GM18498 (cell line): Measurements from ENCODE around the gene CHRNA3.
"Not testable (repeated sequence)": the region's sequence is repeated elsewhere in the genome, so short reads cannot be mapped to it uniquely, and the experiment has no call there.

Experiments used
- ATAC-seq: cut with Tn5 transposase; IDR thresholded peaks from one replicate; pipeline ENCODE4 v1.9.1; 2021; ENCODE audit warnings: mild to moderate bottlenecking, moderate library complexity; ENCODE audit not compliant: unreplicated experiment

Gene CHRNA3

GRCh38 chr15:78564743-78565096 is 56.1 kb downstream of the CHRNA3 start:
- ATAC-seq = peak; percentile 4

DNA sequence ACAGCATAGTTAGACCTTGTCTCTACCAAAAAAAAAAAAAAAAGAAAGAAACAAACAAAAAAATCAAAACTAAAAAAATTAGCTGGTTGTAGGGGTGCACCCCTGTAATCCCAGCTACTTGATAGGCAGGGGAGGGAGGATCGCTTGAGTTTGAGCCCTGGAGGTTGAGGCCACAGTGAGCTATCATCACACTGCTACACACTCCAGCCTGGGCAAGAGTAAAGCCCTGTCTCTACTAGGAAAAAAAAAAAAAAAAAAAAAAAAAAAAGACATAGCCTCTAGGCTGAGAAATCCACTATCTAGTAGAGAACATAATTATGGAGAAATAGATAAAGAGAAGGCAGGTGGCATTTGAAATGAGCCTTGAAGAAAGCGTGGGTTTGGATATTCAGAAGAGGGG is 57.7 kb downstream of the CHRNA3 start:
- ATAC-seq = no peak

DNA sequence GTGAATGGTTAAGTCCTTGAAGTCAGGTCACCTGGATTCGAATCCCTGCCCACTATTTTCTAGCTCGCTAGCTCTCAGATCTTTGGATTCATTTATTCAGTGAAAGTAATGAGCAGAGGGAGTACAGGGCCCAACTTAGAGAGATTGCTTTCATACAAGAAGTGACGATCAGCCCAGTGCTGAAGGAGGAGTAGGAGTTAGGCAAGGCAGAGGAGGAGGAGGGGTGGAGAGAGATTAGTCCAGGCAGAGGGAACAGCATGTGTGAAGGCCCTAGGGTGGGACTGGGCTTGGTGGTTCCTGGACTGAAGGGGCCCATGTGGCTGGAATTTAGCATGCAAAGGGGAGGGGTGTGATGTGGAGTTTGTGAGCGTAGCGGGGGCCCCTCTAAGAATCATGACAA is 59.3 kb downstream of the CHRNA3 start:
- ATAC-seq = no peak

DNA sequence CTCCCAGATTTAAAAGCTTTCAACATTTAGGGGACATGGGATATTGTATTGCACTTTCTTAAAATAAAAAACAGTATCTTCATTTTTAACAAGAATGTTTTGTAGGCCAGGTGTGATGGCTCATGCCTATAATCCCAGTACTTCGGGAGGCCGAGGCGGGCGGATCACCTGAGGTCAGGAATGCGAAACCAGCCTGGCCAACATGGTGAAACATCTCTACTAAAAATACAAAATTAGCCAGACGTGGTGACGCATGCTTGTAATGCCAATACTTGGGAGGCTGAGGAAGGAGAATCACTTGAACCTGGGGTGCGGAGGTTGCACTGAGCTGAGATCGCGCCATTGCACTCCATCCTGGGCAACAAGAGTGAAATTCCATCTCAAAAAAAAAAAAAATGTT is 60.6 kb downstream of the CHRNA3 start:
- ATAC-seq = not testable (repeated sequence)

DNA sequence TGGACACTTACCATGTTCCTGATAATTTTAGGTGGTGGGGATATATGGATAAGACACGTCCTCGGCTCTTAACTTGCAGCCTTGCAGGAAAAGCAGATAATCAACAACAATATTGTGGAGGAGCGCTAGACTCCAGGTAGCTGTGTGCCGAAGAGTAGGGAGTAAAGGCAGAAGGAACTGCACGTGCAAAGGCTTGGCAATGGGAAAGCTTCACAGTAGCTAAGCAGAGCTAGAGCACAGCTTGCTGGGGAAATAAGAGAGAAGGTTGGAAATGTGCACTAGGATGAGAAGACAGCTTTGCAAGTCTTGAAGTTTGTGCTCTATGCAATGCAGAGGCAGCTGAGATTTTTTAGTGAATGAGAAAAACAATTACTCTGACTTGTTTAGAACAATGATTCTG is 68.2 kb downstream of the CHRNA3 start:
- no peak for ATAC-seq

DNA sequence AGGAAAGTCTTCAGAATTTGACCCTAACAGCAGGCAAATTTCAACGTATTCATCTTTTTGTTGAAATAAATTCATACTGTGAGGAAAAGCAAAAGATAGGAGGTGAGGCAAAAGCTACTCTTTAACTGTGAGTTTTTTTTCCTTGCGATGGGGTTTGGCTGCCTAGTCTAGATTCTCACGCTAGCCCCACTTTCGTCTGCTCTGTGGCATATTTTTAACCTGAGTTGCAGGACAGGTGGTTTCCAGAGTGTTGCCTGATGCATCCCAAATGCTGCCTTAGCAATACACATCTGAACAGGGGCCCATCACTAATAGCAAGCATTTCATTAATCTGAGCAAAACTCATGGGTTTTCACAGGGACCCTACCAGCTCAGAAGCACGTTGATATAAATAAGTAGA is 68.9 kb downstream of the CHRNA3 start:
- ATAC-seq = no peak

DNA sequence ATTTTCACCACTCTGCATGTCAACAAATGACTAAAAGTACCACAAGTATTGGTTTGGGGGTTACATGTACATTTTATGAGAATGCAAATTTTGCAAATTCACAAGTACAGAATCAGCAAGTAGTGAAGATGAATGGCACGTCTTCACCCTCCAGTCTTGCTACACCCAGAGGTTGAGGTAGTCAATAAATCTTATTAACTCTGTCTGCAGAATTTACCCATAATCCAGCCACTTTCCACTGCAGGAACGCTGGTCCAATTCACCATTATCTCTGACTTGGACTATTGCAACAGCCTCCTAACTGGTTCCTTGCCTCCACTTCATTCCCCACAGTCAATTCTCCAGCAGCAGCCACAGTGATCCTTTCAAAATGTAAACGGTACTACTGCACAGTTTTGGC is 70.0 kb downstream of the CHRNA3 start:
- no peak for ATAC-seq

GRCh38 chr15:78550194-78550593 is 70.6 kb downstream of the CHRNA3 start:
- ATAC-seq = no peak
